SK-N-SH (cell line): ENCODE data around the gene DCXR. TPM values are rescaled to one million over a fixed set of nuclear protein-coding genes. Genes with fewer than 3 reads are reported as not detected.

Source experiments
- CTCF ChIA-PET: fragments of 300-600, 350-600 bp; formaldehyde crosslinking; extraction: SDS; loops from one replicate; lab custom pipeline; 2021; lab: Yijun Ruan, JAX
- POLR2A ChIA-PET: fragments of 350-600 bp; sonication (Branson Sonifier 250); formaldehyde crosslinking; extraction: SDS; loops from one replicate; lab custom pipeline; 2020; ENCODE audit warnings: antibody characterized with exemption, inconsistent platforms; lab: Yijun Ruan, JAX
- DNase-seq: peaks from one replicate; pipeline ENCODE4 v3.0.0; 2012
- H2AFZ ChIP-seq: fragments of 200-600 bp; sonication (generic); 2 replicates; pipeline ENCODE4 v1.8.1; 2016; ENCODE audit warnings: antibody characterized with exemption, mild to moderate bottlenecking, low read depth
- H3F3A ChIP-seq: fragments of 200-600 bp; sonication (generic); replicated peaks from 2 replicates; pipeline ENCODE3; 2016; ENCODE audit warnings: antibody characterized with exemption, mild to moderate bottlenecking; ENCODE audit not compliant: insufficient read depth
- H3K27ac ChIP-seq, 2 experiments: fragments of 200-500 bp in 1 of 2; fragments of 200-600 bp in 1 of 2; sonication (Bioruptor generic) in 1 of 2; sonication (generic), shearing (Covaris generic) in 1 of 2; 2 replicates each; pipeline versions ENCODE4 v1.5.1 to v1.6.1; 2014 to 2016; ENCODE audit warnings: low read depth in 2 of 2, inconsistent platforms in 1 of 2, low read length in 1 of 2, mild to moderate bottlenecking in 1 of 2, mixed read lengths in 1 of 2
- H3K27me3 ChIP-seq: fragments of 200-600 bp; sonication (generic), shearing (Covaris generic); 2 replicates; pipeline ENCODE4 v1.6.1; 2016; ENCODE audit warnings: mixed run types; ENCODE audit not compliant: insufficient read depth
- H3K36me3 ChIP-seq, 2 experiments: fragments of 200-500 bp in 1 of 2; fragments of 200-600 bp in 1 of 2; sonication (Bioruptor generic) in 1 of 2; sonication (generic) in 1 of 2; replicated peaks in 1 of 2; 2 replicates each; pipeline versions ENCODE3 to v1.5.1; 2014 to 2016; ENCODE audit warnings: low read length in 1 of 2, mild to moderate bottlenecking in 1 of 2; ENCODE audit not compliant: insufficient read depth in 2 of 2, control insufficient read depth in 1 of 2
- H3K4me1 ChIP-seq, 2 experiments: fragments of 200-500 bp in 1 of 2; fragments of 200-600 bp in 1 of 2; sonication (Bioruptor generic) in 1 of 2; sonication (generic), shearing (Covaris generic) in 1 of 2; 2 replicates each; pipeline versions ENCODE4 v1.5.1 to v1.6.1; 2014 to 2016; ENCODE audit warnings: low read depth in 1 of 2, low read length in 1 of 2, mixed run types in 1 of 2; ENCODE audit not compliant: insufficient read depth in 2 of 2, control insufficient read depth in 1 of 2
- H3K4me2 ChIP-seq: fragments of 200-600 bp; sonication (generic), shearing (Covaris generic); 2 replicates; pipeline ENCODE4 v1.6.1; 2017; ENCODE audit warnings: mixed run types
- H3K4me3 ChIP-seq, 2 experiments: fragments of 200-500 bp in 1 of 2; fragments of 200-600 bp in 1 of 2; sonication (Bioruptor generic) in 1 of 2; sonication (generic), shearing (Covaris generic) in 1 of 2; 2 replicates each; pipeline versions ENCODE4 v1.5.1 to v1.8.1; 2014 to 2016; ENCODE audit warnings: low read depth in 2 of 2, inconsistent platforms in 1 of 2, low read length in 1 of 2, mild to moderate bottlenecking in 1 of 2, mixed read lengths in 1 of 2, moderate library complexity in 1 of 2
- H3K79me2 ChIP-seq: fragments of 200-600 bp; sonication (generic); 2 replicates; pipeline ENCODE4 v1.8.1; 2017; ENCODE audit warnings: mild to moderate bottlenecking; ENCODE audit not compliant: insufficient read depth
- H3K9ac ChIP-seq: fragments of 200-600 bp; sonication (generic); 2 replicates; pipeline ENCODE4 v1.6.1; 2017; ENCODE audit warnings: mixed run types
- H3K9me2 ChIP-seq: fragments of 200-600 bp; sonication (generic); 2 replicates; pipeline ENCODE4 v1.6.1; 2017; ENCODE audit warnings: mixed run types
- H3K9me3 ChIP-seq: fragments of 200-600 bp; sonication (generic); 2 replicates; pipeline ENCODE4 v1.6.1; 2017; ENCODE audit warnings: mixed run types, mild to moderate bottlenecking, moderate library complexity
- H4K20me1 ChIP-seq: fragments of 200-600 bp; sonication (generic); 2 replicates; pipeline ENCODE4 v1.6.1; 2017; ENCODE audit warnings: mild to moderate bottlenecking, mixed run types; ENCODE audit not compliant: insufficient read depth
- CHD2 ChIP-seq: fragments of 150-350 bp; IDR thresholded peaks from 2 replicates; pipeline ENCODE4 v1.6.1; 2018; ENCODE audit warnings: low read length; ENCODE audit not compliant: partially characterized antibody
- CTCF ChIP-seq: fragments of 200-600 bp; sonication (generic); IDR thresholded peaks from 2 replicates; pipeline ENCODE4 v1.6.1; 2017; ENCODE audit warnings: antibody characterized with exemption, mild to moderate bottlenecking, moderate library complexity
- ELF1 ChIP-seq: IDR thresholded peaks from 2 replicates; pipeline ENCODE4 v1.4.0; 2012
- EP300 ChIP-seq, 2 experiments: IDR thresholded peaks; 2 replicates each; pipeline versions ENCODE4 v1.4.0 to v1.6.1; 2012; ENCODE audit warnings: borderline replicate concordance in 1 of 2, low read depth in 1 of 2, low read length in 1 of 2
- EZH2phosphoT487 ChIP-seq: fragments of 200-600 bp; sonication (generic); IDR thresholded peaks from 2 replicates; pipeline ENCODE4 v1.6.1; 2017; ENCODE audit warnings: low read depth, mixed run types, mild to moderate bottlenecking, antibody characterized with exemption, moderate library complexity, borderline replicate concordance
- FOSL2 ChIP-seq: IDR thresholded peaks from 2 replicates; pipeline ENCODE4 v1.4.0; 2012; ENCODE audit warnings: low read depth, mild to moderate bottlenecking, moderate library complexity, borderline replicate concordance
- FOXM1 ChIP-seq: IDR thresholded peaks from 2 replicates; pipeline ENCODE4 v1.4.0; 2012; ENCODE audit warnings: low read depth, mild to moderate bottlenecking
- GABPA ChIP-seq: IDR thresholded peaks from 2 replicates; pipeline ENCODE4 v1.4.0; 2012; ENCODE audit warnings: low read depth, mild to moderate bottlenecking
- JUND ChIP-seq: IDR thresholded peaks from 2 replicates; pipeline ENCODE4 v1.4.0; 2012
- MAX ChIP-seq: IDR thresholded peaks from 2 replicates; pipeline ENCODE4 v1.4.0; 2012; ENCODE audit warnings: low read depth
- NRF1 ChIP-seq: IDR thresholded peaks from 2 replicates; pipeline ENCODE4 v1.6.1; 2012; ENCODE audit warnings: low read depth, mild to moderate bottlenecking, low read length
- PBX3 ChIP-seq: IDR thresholded peaks from 2 replicates; pipeline ENCODE4; 2012
- RCOR1 ChIP-seq: fragments of 150-350 bp; IDR thresholded peaks from 2 replicates; pipeline ENCODE4 v1.6.1; 2017; ENCODE audit warnings: antibody characterized with exemption, low read length
- RFX5 ChIP-seq: IDR thresholded peaks from 2 replicates; pipeline ENCODE4 v1.6.1; 2012; ENCODE audit warnings: mild to moderate bottlenecking, improper control_type of control experiment, low read length
- SIN3A ChIP-seq: IDR thresholded peaks from 2 replicates; pipeline ENCODE4 v1.6.1; 2012; ENCODE audit warnings: low read depth, mild to moderate bottlenecking, low read length, moderate library complexity, borderline replicate concordance
- SMC3 ChIP-seq: IDR thresholded peaks from 2 replicates; pipeline ENCODE4 v1.6.1; 2012; ENCODE audit warnings: low read depth, low read length, improper control_type of control experiment
- USF2 ChIP-seq: fragments of 150-350 bp; IDR thresholded peaks from 2 replicates; pipeline ENCODE4 v1.6.1; 2017; ENCODE audit warnings: antibody characterized with exemption, low read length, low read depth, borderline replicate concordance
- YY1 ChIP-seq: IDR thresholded peaks from 2 replicates; pipeline ENCODE4 v1.4.0; 2012; ENCODE audit warnings: low read depth, mild to moderate bottlenecking
- ZBTB33 ChIP-seq: IDR thresholded peaks from 2 replicates; pipeline ENCODE4 v1.4.0; 2012; ENCODE audit warnings: low read depth, borderline replicate concordance
- WGBS: methylation state at CpG from one replicate; pipeline ENCODE4 v1.1.6; 2017; ENCODE audit warnings: low lambda C conversion rate; 5-methylcytosine and 5-hydroxymethylcytosine counted together
- polyA plus RNA-seq, 3 experiments: library from polyadenylated mRNA; depleted of rRNA; stranded (reverse); fragments of >200 nt; gene quantifications; 2 replicates each; pipeline ENCODE4 v1.2.3, GENCODE V29; 2012

Gene DCXR
- polyA plus RNA-seq, 1 of the 3 experiments (the other 2 are of a cell fraction) = 190 TPM

GRCh38 chr17:82070611-82071010 lies 33.1 kb upstream of the DCXR start:
- no peaks in the 10 kb centered on the region for H4K20me1 ChIP-seq
- H3K27me3 ChIP-seq = no peaks in the 10 kb centered on the region
- H3K9me3 ChIP-seq = no peaks in the 10 kb centered on the region
- no peak overlapping the region for H3K4me2 ChIP-seq
- H3K9ac ChIP-seq = no peak overlapping the region
- ChIA-PET POLR2A (interaction anchor here (0.7 to 1.8 kb wide), 2 partner anchors 10 to 109 kb away, joined by 3 to 4 read pairs; no protein-coding TSS in a partner anchor), CTCF (interaction anchor here (1.3 to 4.1 kb wide), 5 partner anchors 21 to 50 kb away, joined by 3 to 15 read pairs (median 6); partner anchors contain the start of gene DCXR)
- H3K79me2 ChIP-seq = peaks cover 9% of the 10 kb centered on the region
- no peak overlapping the region for H3K4me3 ChIP-seq
- no peaks in the 10 kb centered on the region for H3K36me3 ChIP-seq
- H2AFZ ChIP-seq = no peak overlapping the region; the same call in 1 of the 2 replicates
- no peak for DNase-seq
- H3K27ac ChIP-seq = no peak overlapping the region
- TF ChIP-seq USF2 = no peak
- TF ChIP-seq FOXM1 = no peak
- TF ChIP-seq PBX3 = no peak
- no peak for TF ChIP-seq SMC3
- TF ChIP-seq JUND = no peak
- TF ChIP-seq FOSL2 = no peak
- no peak for TF ChIP-seq MAX
- no peak for TF ChIP-seq NRF1
- TF ChIP-seq YY1 = no peak
- TF ChIP-seq RFX5 = no peak
- no peak for TF ChIP-seq RCOR1
- no peak for TF ChIP-seq ELF1
- no peaks in the 10 kb centered on the region for H3K9me2 ChIP-seq
- H3K4me1 ChIP-seq = peaks cover 5% of the 10 kb centered on the region in 2 experiments; a peak in 2 of 4 replicates
- peaks cover 14% of the 10 kb centered on the region for H3F3A ChIP-seq

GRCh38 chr17:82065638-82066303 lies 28.3 kb upstream of the DCXR start, which contains the start of gene DUS1L:
Gene DUS1L, minus strand, starts transcription at chr17:82065804. Its CDS starts 745 bp downstream, at chr17:82065059.
- Histone ChIP-seq H3K4me2 (peak within 1 kb of the TSS; percentile 100), H3K36me3 (peaks cover 10 to 33% of the 10 kb centered on the region in 2 experiments), H3F3A (peaks cover 12% of the 10 kb centered on the region), H3K9ac (peak within 1 kb of the TSS; percentile 89), H4K20me1 (no peaks in the 10 kb centered on the region), H3K79me2 (peaks cover 26% of the 10 kb centered on the region), H3K27ac (peak within 1 kb of the TSS in 1 of 2 experiments; percentile 51; a peak in 1 of 4 replicates), H3K4me1 (peaks cover 12 to 21% of the 10 kb centered on the region in 2 experiments; a peak in 2 of 4 replicates), H3K4me3 (peak within 1 kb of the TSS; percentile 81 to 95), H3K9me2 (no peaks in the 10 kb centered on the region), H3K27me3 (no peaks in the 10 kb centered on the region), H2AFZ (peak within 1 kb of the TSS; percentile 100), H3K9me3 (no peaks in the 10 kb centered on the region)
- 39% methylated on average over 29 of the region's 88 CpGs for WGBS
- CTCF ChIA-PET = interaction anchor here (0.6 to 8.0 kb wide), 8 partner anchors 9 to 98 kb away, joined by 3 to 47 read pairs (median 4); partner anchors contain the start of genes DCXR, GPS1, RAC3 and RFNG
- DNase-seq = peak; percentile 98
- POLR2A ChIA-PET = interaction anchor here (0.6 to 1.0 kb wide), 2 partner anchors 14 to 28 kb away, joined by 3 read pairs; partner anchors contain the start of gene DCXR
- TF ChIP-seq ZBTB33 (no peak), RCOR1 (no peak), CTCF (no peak), GABPA (peak; percentile 90), FOSL2 (no peak), SIN3A (peak; percentile 89; the same call in 1 of the 2 replicates), EZH2phosphoT487 (no peak), CHD2 (no peak), EP300 (IDR thresholded peaks at IDR 0.05; ENCODE audit: borderline replicate concordance in 1 of 2, low read depth in 1 of 2, low read length in 1 of 2) (no peak), JUND (no peak), RFX5 (no peak)
